PC-3 (cell line): ENCODE results near the gene ZNF768. TPM values are rescaled to one million over a fixed set of nuclear protein-coding genes. Genes with fewer than 3 reads are reported as not detected.
A peak's percentile ranks its signal among the peaks of the same experiment; 100 is the strongest.
"Not testable (repeated sequence)": the region's sequence is repeated elsewhere in the genome, so short reads cannot be mapped to it uniquely, and the experiment has no call there.

Source experiments
- ATAC-seq: fragments of 200-7000 bp; cut with Tn5 transposase; 2 replicates; pipeline ENCODE4 v1.9.1; 2020; ENCODE audit warnings: mild to moderate bottlenecking, moderate library complexity
- BruUV-seq: library from RNA; stranded (reverse); fragments of 400-500 nt; replicated peaks from 2 replicates; lab custom pipeline; 2021; lab: Mats Ljungman, UMichigan
- CTCF ChIA-PET: fragments of 300-600 bp; sonication (Branson Sonifier 250); formaldehyde crosslinking; loops from one replicate; lab custom pipeline; 2022; ENCODE audit warnings: antibody characterized with exemption; lab: Charles Lee
- POLR2A ChIA-PET: fragments of 300-600 bp; sonication (Branson Sonifier 250); formaldehyde crosslinking; loops from one replicate; lab custom pipeline; 2022; ENCODE audit warnings: antibody characterized with exemption; ENCODE audit not compliant: unreplicated experiment; lab: Charles Lee
- DNase-seq: peaks from one replicate; pipeline ENCODE4 v3.0.0-alpha.2; 2015
- H2AFZ ChIP-seq: fragments of 300-600 bp; sonication (generic); 2 replicates; pipeline ENCODE4 v1.6.0; 2016; ENCODE audit warnings: antibody characterized with exemption, low read length
- H3F3A ChIP-seq: fragments of 300-600 bp; sonication (generic); one replicate; pipeline ENCODE4 v1.6.0; 2017; ENCODE audit warnings: antibody characterized with exemption, low read length, control low read depth, mild to moderate bottlenecking; ENCODE audit not compliant: unreplicated experiment
- H3K27ac ChIP-seq: fragments of 300-600 bp; sonication (generic); 2 replicates; pipeline ENCODE4 v1.5.1; 2016; ENCODE audit warnings: mild to moderate bottlenecking, low read length
- H3K27me3 ChIP-seq: fragments of 300-600 bp; sonication (generic); 2 replicates; pipeline ENCODE4 v1.6.1; 2016; ENCODE audit warnings: low read length, mixed read lengths
- H3K36me3 ChIP-seq: fragments of 300-600 bp; sonication (generic); 2 replicates; pipeline ENCODE4 v1.6.1; 2016; ENCODE audit warnings: low read depth, mixed run types, low read length, mixed read lengths
- H3K4me1 ChIP-seq: fragments of 300-600 bp; sonication (generic); 2 replicates; pipeline ENCODE4 v1.5.1; 2016; ENCODE audit warnings: low read length; ENCODE audit not compliant: insufficient read depth
- H3K4me2 ChIP-seq: fragments of 300-600 bp; sonication (generic); 2 replicates; pipeline ENCODE4 v1.6.0; 2016; ENCODE audit warnings: low read length
- H3K4me3 ChIP-seq: fragments of 300-600 bp; sonication (generic); 2 replicates; pipeline ENCODE4 v1.5.1; 2016; ENCODE audit warnings: mild to moderate bottlenecking, low read length, mixed read lengths
- H3K79me2 ChIP-seq: fragments of 300-600 bp; sonication (generic); 2 replicates; pipeline ENCODE4 v1.6.1; 2017; ENCODE audit warnings: low read length, mixed read lengths
- H3K9ac ChIP-seq: fragments of 300-600 bp; sonication (generic); 2 replicates; pipeline ENCODE4 v1.6.0; 2016; ENCODE audit warnings: mild to moderate bottlenecking, low read length
- H3K9me2 ChIP-seq: fragments of 300-600 bp; sonication (generic); replicated peaks from 2 replicates; pipeline ENCODE4 v1.6.1; 2016; ENCODE audit warnings: mixed run types, low read length, mixed read lengths
- H3K9me3 ChIP-seq: fragments of 300-600 bp; sonication (generic); 2 replicates; pipeline ENCODE4 v1.6.1; 2016; ENCODE audit warnings: low read length, mixed read lengths
- H4K20me1 ChIP-seq: fragments of 300-600 bp; sonication (generic); 2 replicates; pipeline ENCODE4 v1.6.1; 2016; ENCODE audit warnings: low read length, mixed read lengths
- EZH2 ChIP-seq: fragments of 300-600 bp; sonication (generic); IDR thresholded peaks from one replicate; pipeline ENCODE4 v1.6.1; 2017; ENCODE audit warnings: antibody characterized with exemption, mild to moderate bottlenecking, low read length; ENCODE audit not compliant: unreplicated experiment
- EZH2phosphoT487 ChIP-seq: fragments of 300-600 bp; sonication (generic); IDR thresholded peaks from 2 replicates; pipeline ENCODE4 v1.6.1; 2018; ENCODE audit warnings: mild to moderate bottlenecking, antibody characterized with exemption, low read length, borderline replicate concordance
- intact Hi-C: fragments of 100-400 bp; cut with micrococcal nuclease; formaldehyde crosslinking; loops from 2 replicates; pipeline ENCODE4 v1.9.0; 2023
- total RNA-seq: library from RNA; depleted of rRNA; stranded (reverse); fragments of >200 nt; gene quantifications from 2 replicates; pipeline ENCODE4 v1.2.3, GENCODE V29; 2014
- TF ChIP-seq, protein P1 (sequence below): fragments of 300-600 bp; sonication (generic); conservative IDR thresholded peaks from 2 replicates; pipeline ENCODE4 v1.5.1; 2017; ENCODE audit warnings: antibody characterized with exemption, low read depth, mild to moderate bottlenecking, low read length

ZNF768 gene
- total RNA-seq, 1 experiment from 2014 or later, result 31.2 TPM

DNA sequence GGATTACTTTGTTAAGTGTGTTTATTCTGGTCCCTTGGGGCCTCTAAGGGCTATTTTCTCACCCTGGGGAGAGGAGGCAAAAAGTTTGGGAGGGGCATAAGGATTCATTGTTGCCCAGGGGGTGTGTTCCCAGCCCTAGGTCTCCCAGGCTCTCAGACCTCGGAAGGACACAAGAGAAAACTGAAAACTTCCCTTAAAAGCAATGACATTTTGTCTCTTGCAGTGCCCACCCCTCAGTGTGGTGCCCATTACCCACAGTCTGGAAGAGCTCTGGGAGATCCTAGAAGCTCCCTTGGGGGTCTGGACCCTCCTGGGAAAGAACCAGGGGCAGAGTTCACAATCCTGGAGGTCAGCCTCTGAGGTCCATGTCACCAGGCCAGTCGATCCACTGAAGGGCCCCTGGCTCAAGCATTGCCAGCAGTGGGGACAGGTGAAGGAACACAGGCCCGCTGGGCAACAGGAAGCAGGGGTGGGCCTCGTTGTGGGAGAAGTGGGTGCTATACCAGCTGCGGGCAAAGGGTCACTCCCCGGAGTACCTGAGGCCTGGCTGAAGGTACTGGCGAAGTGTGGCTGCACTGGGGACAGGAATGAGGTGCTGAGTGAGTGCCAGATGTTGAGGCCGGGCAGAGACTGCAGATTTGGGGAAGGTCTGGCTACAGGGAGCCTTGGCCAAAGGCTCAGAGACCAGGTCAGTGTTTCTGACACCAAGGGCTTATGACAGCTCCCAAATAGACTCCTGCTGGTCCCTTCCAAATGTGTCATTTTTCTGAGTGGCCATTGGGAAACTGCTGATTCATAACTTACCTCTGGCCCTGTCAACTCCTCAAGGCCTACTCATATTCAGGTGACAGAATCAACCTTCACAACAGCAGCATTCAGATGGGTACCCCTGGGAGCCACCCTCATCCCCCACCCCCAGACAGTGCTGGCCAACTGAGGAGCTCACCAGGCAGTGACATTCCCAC lies 12.9 kb upstream of the ZNF768 start:
- H3K9ac ChIP-seq, result no peak overlapping the region
- intact Hi-C loops, result no loop called here
- no peaks in the 10 kb centered on the region for H3K36me3 ChIP-seq
- no peaks in the 10 kb centered on the region for H3K9me2 ChIP-seq
- no peak overlapping the region for H3K4me2 ChIP-seq
- ChIA-PET CTCF (no interaction called here), POLR2A (no interaction called here)
- no peak for ATAC-seq
- BruUV-seq, result no TSS peak
- H3K27ac ChIP-seq, result no peak overlapping the region
- H3F3A ChIP-seq, result no peaks in the 10 kb centered on the region
- peaks cover 11% of the 10 kb centered on the region for H3K4me1 ChIP-seq
- no peaks in the 10 kb centered on the region for H4K20me1 ChIP-seq
- peaks cover 15% of the 10 kb centered on the region for H3K79me2 ChIP-seq
- no peak overlapping the region for H3K4me3 ChIP-seq
- DNase-seq, result no peak
- H3K9me3 ChIP-seq, result no peaks in the 10 kb centered on the region
- no peaks in the 10 kb centered on the region for H3K27me3 ChIP-seq
- H2AFZ ChIP-seq, result no peak overlapping the region
- TF ChIP-seq, protein P1, sequence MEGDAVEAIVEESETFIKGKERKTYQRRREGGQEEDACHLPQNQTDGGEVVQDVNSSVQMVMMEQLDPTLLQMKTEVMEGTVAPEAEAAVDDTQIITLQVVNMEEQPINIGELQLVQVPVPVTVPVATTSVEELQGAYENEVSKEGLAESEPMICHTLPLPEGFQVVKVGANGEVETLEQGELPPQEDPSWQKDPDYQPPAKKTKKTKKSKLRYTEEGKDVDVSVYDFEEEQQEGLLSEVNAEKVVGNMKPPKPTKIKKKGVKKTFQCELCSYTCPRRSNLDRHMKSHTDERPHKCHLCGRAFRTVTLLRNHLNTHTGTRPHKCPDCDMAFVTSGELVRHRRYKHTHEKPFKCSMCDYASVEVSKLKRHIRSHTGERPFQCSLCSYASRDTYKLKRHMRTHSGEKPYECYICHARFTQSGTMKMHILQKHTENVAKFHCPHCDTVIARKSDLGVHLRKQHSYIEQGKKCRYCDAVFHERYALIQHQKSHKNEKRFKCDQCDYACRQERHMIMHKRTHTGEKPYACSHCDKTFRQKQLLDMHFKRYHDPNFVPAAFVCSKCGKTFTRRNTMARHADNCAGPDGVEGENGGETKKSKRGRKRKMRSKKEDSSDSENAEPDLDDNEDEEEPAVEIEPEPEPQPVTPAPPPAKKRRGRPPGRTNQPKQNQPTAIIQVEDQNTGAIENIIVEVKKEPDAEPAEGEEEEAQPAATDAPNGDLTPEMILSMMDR, result no peak
- TF ChIP-seq EZH2phosphoT487 (no peak), EZH2 (no peak)

DNA sequence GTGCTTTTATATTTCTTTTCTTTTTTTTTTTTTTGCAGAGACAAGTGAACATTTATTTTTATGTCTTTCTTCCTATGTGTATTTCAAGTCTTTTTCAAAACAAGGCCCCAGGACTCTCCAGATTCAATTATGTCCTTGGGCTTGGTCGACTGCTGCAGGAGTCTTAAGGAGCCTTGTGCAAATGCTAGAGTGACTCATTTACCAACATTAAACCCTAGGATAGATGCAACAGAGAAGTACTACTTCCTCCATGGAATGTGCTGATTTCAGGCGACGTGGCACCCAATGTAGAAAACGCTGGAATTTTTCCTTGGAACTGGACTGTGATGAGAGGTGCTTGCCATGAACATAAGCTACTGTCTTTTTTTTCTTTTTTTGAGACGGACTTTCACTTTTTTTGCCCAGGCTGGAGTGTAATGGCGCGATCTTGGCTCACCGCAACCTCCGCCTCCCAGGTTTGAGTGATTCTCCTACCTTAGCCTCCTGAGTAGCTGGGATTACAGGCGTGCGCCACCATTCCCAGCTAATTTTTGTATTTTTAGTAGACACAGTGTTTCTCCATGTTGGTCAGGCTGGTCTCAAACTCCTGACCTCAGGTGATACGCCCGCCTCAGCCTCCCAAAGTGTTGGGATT lies 10.1 kb upstream of the ZNF768 start:
- H3K9ac ChIP-seq, H3K9me3 ChIP-seq, POLR2A ChIA-PET, H3K27me3 ChIP-seq, H2AFZ ChIP-seq, intact Hi-C loops, H3F3A ChIP-seq, H3K9me2 ChIP-seq, H3K27ac ChIP-seq, DNase-seq, ATAC-seq, H3K36me3 ChIP-seq, H4K20me1 ChIP-seq, BruUV-seq: not testable (repeated sequence)
- CTCF ChIA-PET, result interaction anchor here (0.6 kb wide), 1 partner anchor 119 kb away, joined by 4 read pairs; no protein-coding TSS in a partner anchor
- Histone ChIP-seq H3K4me2 (peak overlapping the region; percentile 97), H3K4me3 (peak overlapping the region; percentile 73; the same call in 1 of the 2 replicates), H3K4me1 (peaks cover 15% of the 10 kb centered on the region), H3K79me2 (peaks cover 29% of the 10 kb centered on the region)

DNA sequence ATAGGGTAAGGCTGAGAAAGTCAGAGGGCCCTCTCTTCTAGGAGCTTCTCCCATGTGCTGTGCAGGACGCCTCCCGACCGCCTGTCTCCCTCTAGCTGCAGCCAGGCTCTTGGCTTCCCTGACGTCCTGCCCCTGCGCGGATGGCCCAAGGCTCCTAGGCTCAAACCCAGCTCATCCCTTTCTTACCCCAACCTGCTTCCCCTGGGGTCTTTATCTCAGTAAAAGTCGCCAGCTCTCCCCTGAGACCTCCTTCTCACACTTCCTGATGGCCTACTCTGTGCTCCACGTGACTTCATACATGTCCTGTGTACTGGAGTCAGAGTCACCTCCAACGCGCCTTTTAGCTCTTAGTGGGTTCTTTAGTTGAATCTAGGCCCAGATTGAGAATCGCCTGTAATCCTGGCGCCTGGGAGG lies 9.4 kb upstream of the ZNF768 start:
- ChIA-PET POLR2A (interaction anchor here (0.7 kb wide), 1 partner anchor 527 kb away, joined by 4 read pairs; no protein-coding TSS in a partner anchor), CTCF (interaction anchor here (0.8 to 1.2 kb wide), 2 partner anchors 21 to 106 kb away, joined by 4 to 8 read pairs; partner anchors contain the start of gene DCTPP1)
- Histone ChIP-seq H2AFZ (peak overlapping the region; percentile 91), H3K27me3 (no peaks in the 10 kb centered on the region), H3K79me2 (peaks cover 29% of the 10 kb centered on the region), H3K4me2 (peak overlapping the region; percentile 97), H3K27ac (no peak overlapping the region), H3K4me1 (peaks cover 15% of the 10 kb centered on the region), H3K9ac (peak overlapping the region; percentile 95), H3K9me3 (no peaks in the 10 kb centered on the region), H3K9me2 (no peaks in the 10 kb centered on the region), H3K4me3 (peak overlapping the region; percentile 73), H4K20me1 (no peaks in the 10 kb centered on the region), H3F3A (no peaks in the 10 kb centered on the region), H3K36me3 (no peaks in the 10 kb centered on the region)
- intact Hi-C loops, result loop anchor here (1.0 kb wide), 1 partner anchor 23 kb away; the partner anchor contains the start of gene ZNF764
- peak; percentile 26; the same call in 1 of the 2 replicates for ATAC-seq
- peak; percentile 30 for DNase-seq
- no TSS peak for BruUV-seq
- no peak for TF ChIP-seq EZH2
- TF ChIP-seq, protein P1, result peak; percentile 39; the same call in 1 of the 2 replicates
- TF ChIP-seq EZH2phosphoT487, result no peak
